ENCODE data around the gene FUT4.
"Not testable (repeated sequence)": the region's sequence is repeated elsewhere in the genome, so short reads cannot be mapped to it uniquely, and the experiment has no call there.

FUT4 gene, protein sequence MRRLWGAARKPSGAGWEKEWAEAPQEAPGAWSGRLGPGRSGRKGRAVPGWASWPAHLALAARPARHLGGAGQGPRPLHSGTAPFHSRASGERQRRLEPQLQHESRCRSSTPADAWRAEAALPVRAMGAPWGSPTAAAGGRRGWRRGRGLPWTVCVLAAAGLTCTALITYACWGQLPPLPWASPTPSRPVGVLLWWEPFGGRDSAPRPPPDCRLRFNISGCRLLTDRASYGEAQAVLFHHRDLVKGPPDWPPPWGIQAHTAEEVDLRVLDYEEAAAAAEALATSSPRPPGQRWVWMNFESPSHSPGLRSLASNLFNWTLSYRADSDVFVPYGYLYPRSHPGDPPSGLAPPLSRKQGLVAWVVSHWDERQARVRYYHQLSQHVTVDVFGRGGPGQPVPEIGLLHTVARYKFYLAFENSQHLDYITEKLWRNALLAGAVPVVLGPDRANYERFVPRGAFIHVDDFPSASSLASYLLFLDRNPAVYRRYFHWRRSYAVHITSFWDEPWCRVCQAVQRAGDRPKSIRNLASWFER
- 5.4 to 20.1 (median 15.8) reads per million in 9 experiments for total RNA-seq

DNA sequence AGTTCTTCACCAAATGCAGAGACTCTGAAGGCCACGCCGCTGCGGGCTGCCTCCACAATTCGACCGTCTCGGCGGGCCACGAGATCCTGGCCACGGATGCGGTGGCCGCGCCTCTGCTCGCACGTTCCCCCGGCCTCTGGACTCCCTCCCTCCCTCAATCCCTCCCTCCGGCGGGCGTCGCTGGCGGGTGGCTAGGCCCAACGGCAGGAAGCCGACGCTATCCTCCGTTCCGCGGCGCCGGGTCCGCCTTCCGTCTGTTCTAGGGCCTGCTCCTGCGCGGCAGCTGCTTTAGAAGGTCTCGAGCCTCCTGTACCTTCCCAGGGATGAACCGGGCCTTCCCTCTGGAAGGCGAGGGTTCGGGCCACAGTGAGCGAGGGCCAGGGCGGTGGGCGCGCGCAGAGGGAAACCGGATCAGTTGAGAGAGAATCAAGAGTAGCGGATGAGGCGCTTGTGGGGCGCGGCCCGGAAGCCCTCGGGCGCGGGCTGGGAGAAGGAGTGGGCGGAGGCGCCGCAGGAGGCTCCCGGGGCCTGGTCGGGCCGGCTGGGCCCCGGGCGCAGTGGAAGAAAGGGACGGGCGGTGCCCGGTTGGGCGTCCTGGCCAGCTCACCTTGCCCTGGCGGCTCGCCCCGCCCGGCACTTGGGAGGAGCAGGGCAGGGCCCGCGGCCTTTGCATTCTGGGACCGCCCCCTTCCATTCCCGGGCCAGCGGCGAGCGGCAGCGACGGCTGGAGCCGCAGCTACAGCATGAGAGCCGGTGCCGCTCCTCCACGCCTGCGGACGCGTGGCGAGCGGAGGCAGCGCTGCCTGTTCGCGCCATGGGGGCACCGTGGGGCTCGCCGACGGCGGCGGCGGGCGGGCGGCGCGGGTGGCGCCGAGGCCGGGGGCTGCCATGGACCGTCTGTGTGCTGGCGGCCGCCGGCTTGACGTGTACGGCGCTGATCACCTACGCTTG lies at the start of gene FUT4:
Gene FUT4 (plus strand): TSS at position 227 of the 951 bp plus-strand sequence. CDS start 213 bp downstream, at position 440.
- Mint-ChIP-seq H3K9me3 (no peaks in the 10 kb centered on the region), H3K27ac (peak within 1 kb of the TSS; percentile 95 to 99), H3K4me1 (ENCODE audit: low read depth in 2 of 2) (peaks cover 31 to 36% of the 10 kb centered on the region in 2 donors), H3K36me3 (ENCODE audit: insufficient read depth) (peaks cover 5% of the 10 kb centered on the region), H3K4me3 (peak within 1 kb of the TSS; percentile 92 to 97), H3K27me3 (peaks cover 0 to 14% of the 10 kb centered on the region in 2 donors)
- DNase-seq = peak; percentile 46 to 66 (median 48)
- peak; percentile 73 for ATAC-seq (replicated peaks)

DNA sequence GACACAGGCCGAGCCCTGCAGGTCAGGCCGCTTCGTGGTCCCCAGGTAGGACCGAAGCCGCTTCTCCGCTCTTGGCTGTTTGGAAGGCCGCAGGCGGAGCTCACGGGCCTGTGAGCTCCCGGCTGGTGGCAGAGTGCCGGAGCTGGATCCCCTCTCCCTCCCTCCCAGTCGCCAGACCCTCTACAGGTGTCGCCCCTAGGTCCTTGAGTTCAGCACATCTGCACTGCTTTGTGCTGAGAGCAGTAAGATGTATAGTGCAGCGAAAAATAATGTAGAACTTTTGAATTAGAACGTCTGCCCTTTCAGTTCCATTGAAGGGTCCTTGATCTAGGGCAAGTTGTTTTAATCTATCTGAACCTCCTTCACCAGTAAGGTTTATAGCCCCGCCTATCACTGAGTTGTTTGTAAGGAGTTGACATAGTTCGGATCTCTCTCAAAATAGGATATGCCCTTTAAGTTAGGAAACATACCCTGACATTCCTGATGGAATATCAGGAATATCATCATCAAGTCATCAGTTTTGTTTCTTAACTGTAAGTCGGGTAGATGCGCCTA lies 49.5 kb upstream of the FUT4 start:
- Mint-ChIP-seq H3K27ac (peak overlapping the region; percentile 98), H3K27me3 (no peaks in the 10 kb centered on the region), H3K36me3 (ENCODE audit: insufficient read depth) (peaks cover 45% of the 10 kb centered on the region), H3K4me3 (peak overlapping the region; percentile 95 to 98), H3K4me1 (ENCODE audit: low read depth in 2 of 2) (peaks cover 22 to 42% of the 10 kb centered on the region in 2 donors), H3K9me3 (no peaks in the 10 kb centered on the region)
- DNase-seq (no peak), ATAC-seq (replicated peaks) (peak; percentile 59)

DNA sequence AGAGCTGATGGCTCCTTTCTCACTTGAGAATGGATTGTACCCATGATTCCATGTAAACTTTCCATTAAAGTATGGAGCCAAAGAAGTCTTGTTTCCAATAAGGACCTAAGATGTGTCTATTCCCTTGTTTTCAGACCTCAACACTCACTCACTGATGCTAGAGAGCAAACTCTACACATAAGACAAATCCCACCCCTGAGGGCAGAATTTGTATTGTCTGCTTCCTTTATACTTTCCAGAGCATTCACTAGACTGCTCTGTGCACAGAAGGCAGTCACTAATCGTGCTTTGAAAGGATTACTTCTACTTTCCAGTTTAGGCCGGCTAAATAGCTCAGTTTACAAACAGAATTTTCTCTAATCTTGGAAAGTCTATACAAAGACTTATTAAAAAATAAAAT lies 43.5 kb upstream of the FUT4 start:
- Mint-ChIP-seq H3K4me3 (no peak overlapping the region), H3K27ac (no peak overlapping the region), H3K4me1 (ENCODE audit: low read depth in 2 of 2) (peaks cover 2 to 16% of the 10 kb centered on the region in 2 donors), H3K9me3 (no peaks in the 10 kb centered on the region), H3K27me3 (no peaks in the 10 kb centered on the region), H3K36me3 (ENCODE audit: insufficient read depth) (peaks cover 59% of the 10 kb centered on the region)
- DNase-seq (no peak), ATAC-seq (replicated peaks) (no peak)

DNA sequence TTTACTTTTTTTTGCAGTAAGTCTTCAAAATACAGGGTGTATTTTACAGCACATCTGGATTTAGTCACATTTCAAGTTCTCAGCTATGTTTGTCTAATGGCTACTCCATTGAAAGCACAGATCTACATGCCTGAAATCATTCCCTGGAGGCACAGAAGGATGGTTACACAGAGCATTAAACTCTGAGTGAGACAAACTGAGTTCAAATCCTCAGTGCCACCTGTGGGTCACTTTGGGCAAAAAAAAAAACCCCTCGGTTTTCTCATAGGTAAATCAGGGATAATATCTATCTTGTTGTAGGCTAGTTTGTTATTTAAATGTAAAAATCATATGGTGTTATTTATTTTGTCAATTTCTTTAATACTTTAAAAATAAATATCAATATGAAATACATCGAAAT lies 42.2 kb upstream of the FUT4 start:
- Mint-ChIP-seq H3K27me3 (no peaks in the 10 kb centered on the region), H3K4me3 (no peak overlapping the region), H3K27ac (no peak overlapping the region), H3K36me3 (ENCODE audit: insufficient read depth) (peaks cover 55% of the 10 kb centered on the region), H3K9me3 (no peaks in the 10 kb centered on the region), H3K4me1 (ENCODE audit: low read depth in 2 of 2) (peaks cover 0 to 9% of the 10 kb centered on the region in 2 donors)
- ATAC-seq (replicated peaks) (no peak), DNase-seq (no peak)

DNA sequence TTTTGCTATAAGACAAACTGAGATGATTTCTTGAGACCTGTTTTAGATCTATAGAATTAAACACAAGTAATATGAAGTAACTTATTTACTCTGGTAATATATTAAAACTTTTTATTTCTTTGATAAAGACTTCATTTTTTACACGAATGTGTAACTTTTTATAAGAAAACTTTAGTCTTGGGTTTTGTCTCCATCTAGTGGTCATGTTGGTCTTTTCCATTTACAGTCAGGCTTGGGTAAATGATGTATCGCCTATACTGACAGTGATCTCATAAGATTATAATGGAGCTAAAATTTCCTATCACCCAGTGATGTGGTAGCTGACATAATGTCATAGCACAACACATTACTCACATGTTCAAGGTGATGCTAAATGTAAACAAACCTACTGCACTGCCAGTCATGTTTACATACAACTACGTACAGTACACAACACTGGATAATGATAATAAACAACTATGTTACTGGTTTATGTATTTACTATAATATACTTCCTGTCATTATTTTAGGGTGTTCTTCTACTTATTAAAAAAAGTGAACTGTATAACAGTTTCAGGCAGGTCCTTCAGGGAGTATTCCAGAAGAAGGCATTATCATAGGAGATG lies 38.9 kb upstream of the FUT4 start:
- Mint-ChIP-seq H3K4me3 (no peak overlapping the region), H3K27ac (no peak overlapping the region), H3K27me3 (peaks cover 7 to 18% of the 10 kb centered on the region in 2 donors), H3K4me1 (ENCODE audit: low read depth in 2 of 2) (no peaks in the 10 kb centered on the region), H3K9me3 (no peaks in the 10 kb centered on the region), H3K36me3 (ENCODE audit: insufficient read depth) (peaks cover 23% of the 10 kb centered on the region)
- ATAC-seq (replicated peaks) (peak; percentile 74), DNase-seq (peak; percentile 9 to 23 (median 22))

DNA sequence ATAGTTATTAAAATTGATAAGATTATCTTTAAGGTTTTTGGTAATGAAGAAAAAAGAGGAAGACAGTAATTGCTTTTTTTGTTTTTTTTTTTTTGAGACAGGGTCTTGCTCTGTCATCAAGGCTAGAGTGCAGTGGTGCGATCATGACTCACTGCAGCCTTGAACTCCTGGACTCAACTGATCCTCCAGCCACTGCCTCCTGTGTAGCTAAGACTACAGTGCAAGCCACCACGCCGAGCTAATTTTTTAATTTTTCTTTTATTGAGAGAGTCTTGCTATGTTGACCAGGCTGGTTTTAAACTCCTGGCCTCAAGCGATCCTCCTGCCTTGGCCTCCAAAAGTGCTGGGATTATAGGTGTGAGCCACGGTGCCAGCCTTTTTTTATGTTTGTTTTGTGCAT lies 37.2 kb upstream of the FUT4 start:
- not testable (repeated sequence) for DNase-seq

DNA sequence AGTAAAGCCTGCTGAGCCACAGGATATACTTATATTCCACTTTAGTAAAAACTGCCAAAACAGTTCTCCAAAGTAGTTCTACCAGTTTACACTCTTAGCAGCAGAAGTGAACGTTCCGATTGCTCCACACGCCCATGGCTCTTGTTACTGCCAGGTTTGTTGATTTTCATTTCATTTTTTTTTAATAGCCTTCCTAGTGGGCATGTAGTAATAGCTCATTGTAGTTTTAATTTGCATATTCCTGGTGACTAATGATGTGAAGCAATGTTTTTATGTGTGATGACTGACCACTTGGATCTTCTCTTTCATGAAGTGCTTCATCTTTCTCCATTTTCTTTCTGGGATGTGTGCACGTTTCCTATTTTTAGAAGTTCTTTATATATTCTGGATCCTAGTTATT lies 36.2 kb upstream of the FUT4 start:
- H3K27ac Mint-ChIP-seq = no peak overlapping the region
- H3K4me3 Mint-ChIP-seq = no peak overlapping the region
- no peak for ATAC-seq (replicated peaks)
- peaks cover 17% of the 10 kb centered on the region for H3K36me3 Mint-ChIP-seq (ENCODE audit: insufficient read depth)
- DNase-seq = no peak
- no peaks in the 10 kb centered on the region for H3K9me3 Mint-ChIP-seq
- H3K27me3 Mint-ChIP-seq = peaks cover 7 to 18% of the 10 kb centered on the region in 2 donors
- peaks cover 7 to 8% of the 10 kb centered on the region in 2 donors for H3K4me1 Mint-ChIP-seq (ENCODE audit: low read depth in 2 of 2)

More for the DNA sequence above, 37.2 kb upstream of the FUT4 start:
- ATAC-seq (replicated peaks); H3K36me3 Mint-ChIP-seq (ENCODE audit: insufficient read depth); H3K4me3 Mint-ChIP-seq; H3K27ac Mint-ChIP-seq; H3K9me3 Mint-ChIP-seq; H3K4me1 Mint-ChIP-seq (ENCODE audit: low read depth in 2 of 2): not testable (repeated sequence)
- H3K27me3 Mint-ChIP-seq = peaks cover 7 to 18% of the 10 kb centered on the region in 2 donors

DNA sequence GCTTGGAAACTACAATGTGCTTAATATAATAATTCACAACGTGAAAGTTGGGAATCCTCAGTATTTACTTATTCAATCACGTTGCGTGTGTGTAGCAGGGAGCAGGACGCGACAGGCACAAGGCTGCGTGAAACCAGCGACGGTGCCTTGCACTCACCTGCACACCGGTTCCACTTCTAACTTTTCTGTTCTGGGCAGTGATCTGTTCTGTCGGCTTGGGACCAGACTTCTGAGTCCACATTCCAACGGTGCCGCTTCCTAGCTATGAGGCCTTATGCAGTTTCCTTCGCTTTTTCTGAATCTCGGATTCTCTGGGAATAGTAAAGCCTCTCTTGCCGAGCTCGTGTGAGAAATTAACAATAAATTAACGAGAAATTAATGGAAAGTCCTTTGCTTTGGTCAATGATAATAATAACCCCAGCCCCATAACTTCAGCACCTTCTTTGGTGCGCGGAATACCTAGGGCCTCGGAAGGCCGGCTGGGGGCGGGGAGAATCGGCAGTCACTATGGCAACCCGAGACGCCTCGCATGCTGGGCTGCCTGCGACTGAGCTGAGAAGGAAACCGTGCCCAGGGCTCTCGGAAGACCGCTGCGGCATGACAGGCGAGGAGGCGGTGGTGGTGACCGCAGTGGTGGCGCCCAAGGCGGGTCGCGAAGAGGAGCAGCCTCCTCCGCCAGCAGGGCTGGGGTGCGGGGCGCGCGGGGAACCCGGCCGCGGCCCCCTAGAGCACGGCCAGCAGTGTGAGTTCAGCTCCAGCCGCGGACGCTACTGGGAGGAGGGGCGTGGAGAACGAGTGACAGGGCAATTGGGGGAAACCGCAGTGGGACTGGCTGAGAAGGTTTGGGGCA lies 31.6 kb upstream of the FUT4 start, which contains the start of gene C11orf97:
Gene C11orf97 (plus strand): TSS at position 530 of the 850 bp plus-strand sequence. CDS start 68 bp downstream, at position 598.
- H3K4me3 Mint-ChIP-seq = peak within 1 kb of the TSS; percentile 80 to 85
- peaks cover 7% of the 10 kb centered on the region for H3K36me3 Mint-ChIP-seq (ENCODE audit: insufficient read depth)
- H3K4me1 Mint-ChIP-seq (ENCODE audit: low read depth in 2 of 2) = peaks cover 12 to 15% of the 10 kb centered on the region in 2 donors
- peaks cover 14 to 18% of the 10 kb centered on the region in 2 donors for H3K27me3 Mint-ChIP-seq
- no peaks in the 10 kb centered on the region for H3K9me3 Mint-ChIP-seq
- ATAC-seq (replicated peaks) (peak; percentile 88), DNase-seq (peak; percentile 38 to 47 (median 46))
- H3K27ac Mint-ChIP-seq = peak within 1 kb of the TSS; percentile 57 to 86

DNA sequence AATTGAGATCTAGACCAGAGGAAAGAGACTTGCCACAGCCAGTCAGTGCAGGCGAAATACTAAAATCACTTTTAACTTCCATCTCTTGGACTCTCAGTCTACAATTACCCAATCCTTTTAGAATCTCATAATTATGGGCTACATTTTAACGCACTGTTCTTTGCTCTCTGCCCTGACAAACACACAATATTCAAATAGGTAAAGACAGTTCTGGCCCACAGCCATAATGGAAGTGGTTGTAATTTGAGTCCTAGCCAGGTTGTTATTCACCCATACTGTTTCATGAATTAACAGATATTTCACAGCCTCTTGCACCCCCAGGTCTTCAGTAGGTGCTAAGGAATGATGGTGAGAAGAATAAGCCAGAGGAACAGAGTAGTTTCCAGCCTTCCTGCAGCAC lies 30.6 kb upstream of the FUT4 start:
- H3K4me3 Mint-ChIP-seq = peak overlapping the region; percentile 80 to 85
- H3K4me1 Mint-ChIP-seq (ENCODE audit: low read depth in 2 of 2) = peaks cover 12 to 15% of the 10 kb centered on the region in 2 donors
- peak; percentile 29 for ATAC-seq (replicated peaks)
- peak overlapping the region in 1 of 2 donors; percentile 57 for H3K27ac Mint-ChIP-seq
- H3K9me3 Mint-ChIP-seq = no peaks in the 10 kb centered on the region
- H3K36me3 Mint-ChIP-seq (ENCODE audit: insufficient read depth) = peaks cover 7% of the 10 kb centered on the region
- DNase-seq = no peak
- peaks cover 10 to 14% of the 10 kb centered on the region in 2 donors for H3K27me3 Mint-ChIP-seq

DNA sequence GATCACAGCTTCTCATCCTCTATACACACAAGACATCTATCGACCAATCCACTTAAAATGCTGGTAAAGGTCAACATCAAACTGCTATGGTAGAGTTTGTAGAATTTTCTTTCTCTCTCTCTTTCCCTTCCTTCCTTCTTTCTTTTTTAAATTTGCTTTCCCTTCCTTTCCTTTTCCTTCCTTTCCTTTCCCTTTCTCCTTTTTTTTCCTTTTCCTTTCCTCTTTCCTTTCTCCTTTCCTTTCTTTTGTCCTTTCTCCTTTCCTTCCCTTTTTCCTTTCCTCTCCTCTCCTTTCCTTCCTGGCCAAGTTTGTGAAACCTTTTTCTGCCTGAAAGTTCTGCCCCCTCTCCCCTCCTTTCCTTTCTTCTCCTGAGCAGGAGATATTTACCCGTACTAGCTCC lies 28.3 kb upstream of the FUT4 start:
- Mint-ChIP-seq H3K4me1 (ENCODE audit: low read depth in 2 of 2) (peaks cover 12 to 15% of the 10 kb centered on the region in 2 donors), H3K36me3 (ENCODE audit: insufficient read depth) (peaks cover 7% of the 10 kb centered on the region), H3K4me3 (no peak overlapping the region), H3K27ac (no peak overlapping the region), H3K27me3 (peaks cover 0 to 7% of the 10 kb centered on the region in 2 donors), H3K9me3 (no peaks in the 10 kb centered on the region)
- ATAC-seq (replicated peaks) = no peak
- DNase-seq = no peak

DNA sequence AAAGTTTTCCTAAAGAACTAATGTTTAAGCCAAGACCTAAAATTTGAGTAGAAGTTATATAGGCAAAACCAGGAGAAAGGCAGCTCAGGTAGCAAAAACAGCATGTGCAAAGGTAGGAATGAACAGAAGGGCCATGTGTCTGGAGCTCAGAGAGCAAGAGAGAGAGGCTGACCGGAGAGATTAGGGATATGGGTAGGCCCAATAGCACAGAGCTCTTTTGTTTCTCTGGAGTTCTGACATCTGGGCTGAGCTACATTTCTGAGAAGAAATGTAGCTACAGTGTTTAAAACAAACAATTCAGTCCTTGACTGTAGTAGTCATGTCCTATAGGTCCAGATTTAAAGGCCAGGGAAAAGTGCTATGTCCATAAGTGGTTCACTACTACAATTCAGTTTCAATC lies 27.0 kb upstream of the FUT4 start:
- peaks cover 12 to 14% of the 10 kb centered on the region in 2 donors for H3K4me1 Mint-ChIP-seq (ENCODE audit: low read depth in 2 of 2)
- H3K27ac Mint-ChIP-seq = no peak overlapping the region
- H3K9me3 Mint-ChIP-seq = no peaks in the 10 kb centered on the region
- H3K27me3 Mint-ChIP-seq = peaks cover 0 to 7% of the 10 kb centered on the region in 2 donors
- H3K36me3 Mint-ChIP-seq (ENCODE audit: insufficient read depth) = peaks cover 7% of the 10 kb centered on the region
- ATAC-seq (replicated peaks) (no peak), DNase-seq (no peak)
- H3K4me3 Mint-ChIP-seq = no peak overlapping the region

DNA sequence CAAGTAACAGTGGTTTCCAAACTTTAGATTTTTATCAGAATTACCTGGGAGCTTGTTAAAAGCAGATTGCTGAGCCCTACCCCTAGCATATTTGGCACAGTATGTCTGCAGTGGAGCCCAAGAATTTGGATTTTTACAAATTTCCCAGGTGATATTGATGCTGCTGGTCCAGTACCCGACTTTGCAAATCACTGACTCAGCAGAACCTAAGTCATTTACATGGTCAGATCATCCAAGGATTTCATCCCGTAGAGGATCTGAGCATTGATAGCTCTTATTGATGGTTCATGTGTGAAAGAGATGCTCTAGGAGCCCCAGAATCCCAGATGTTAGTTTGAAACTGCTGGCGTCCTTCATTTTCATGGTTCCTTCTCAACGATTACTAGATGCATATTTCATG lies 25.4 kb upstream of the FUT4 start:
- ATAC-seq (replicated peaks) (no peak), DNase-seq (no peak)
- H3K27me3 Mint-ChIP-seq = peaks cover 7% of the 10 kb centered on the region in 2 donors
- no peak overlapping the region for H3K4me3 Mint-ChIP-seq
- no peaks in the 10 kb centered on the region for H3K36me3 Mint-ChIP-seq (ENCODE audit: insufficient read depth)
- no peaks in the 10 kb centered on the region for H3K9me3 Mint-ChIP-seq
- H3K27ac Mint-ChIP-seq = no peak overlapping the region
- H3K4me1 Mint-ChIP-seq (ENCODE audit: low read depth in 2 of 2) = peaks cover 0 to under 1% of the 10 kb centered on the region in 2 donors
